Body of pancreas (tissue), 4 donors: ENCODE results near the gene RAB17.

Experiments
- POLR2A ChIP-seq, 3 donors: fragments of 450-650 bp; IDR thresholded peaks; one replicate each; pipeline ENCODE4 v1.6.1; 2016; ENCODE audit warnings: antibody characterized with exemption in 3 of 3, mild to moderate bottlenecking in 2 of 3
- TF ChIP-seq, protein P1 (sequence below), 7 experiments: fragments of 450-650 bp in 4 of 7; fragments of 200-600 bp in 3 of 7; sonication (generic) in 3 of 7; IDR thresholded peaks; one replicate each; pipeline ENCODE4 v1.5.1; 2016 to 2019; ENCODE audit warnings: antibody characterized with exemption in 7 of 7

- TF ChIP-seq, protein P1, sequence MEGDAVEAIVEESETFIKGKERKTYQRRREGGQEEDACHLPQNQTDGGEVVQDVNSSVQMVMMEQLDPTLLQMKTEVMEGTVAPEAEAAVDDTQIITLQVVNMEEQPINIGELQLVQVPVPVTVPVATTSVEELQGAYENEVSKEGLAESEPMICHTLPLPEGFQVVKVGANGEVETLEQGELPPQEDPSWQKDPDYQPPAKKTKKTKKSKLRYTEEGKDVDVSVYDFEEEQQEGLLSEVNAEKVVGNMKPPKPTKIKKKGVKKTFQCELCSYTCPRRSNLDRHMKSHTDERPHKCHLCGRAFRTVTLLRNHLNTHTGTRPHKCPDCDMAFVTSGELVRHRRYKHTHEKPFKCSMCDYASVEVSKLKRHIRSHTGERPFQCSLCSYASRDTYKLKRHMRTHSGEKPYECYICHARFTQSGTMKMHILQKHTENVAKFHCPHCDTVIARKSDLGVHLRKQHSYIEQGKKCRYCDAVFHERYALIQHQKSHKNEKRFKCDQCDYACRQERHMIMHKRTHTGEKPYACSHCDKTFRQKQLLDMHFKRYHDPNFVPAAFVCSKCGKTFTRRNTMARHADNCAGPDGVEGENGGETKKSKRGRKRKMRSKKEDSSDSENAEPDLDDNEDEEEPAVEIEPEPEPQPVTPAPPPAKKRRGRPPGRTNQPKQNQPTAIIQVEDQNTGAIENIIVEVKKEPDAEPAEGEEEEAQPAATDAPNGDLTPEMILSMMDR (IDR thresholded peaks at IDR 0.05) = no peak
- TF ChIP-seq POLR2A (IDR thresholded peaks at IDR 0.05) = no peak
These were observed 11.1 kb upstream of the RAB17 start for GRCh38 chr2:237601453-237602116.
